PC-9 (cell line): Measurements from ENCODE around the gene GAL. TPM values are rescaled to one million over a fixed set of nuclear protein-coding genes. Genes with fewer than 3 reads are reported as not detected.

Experiments
- BruUV-seq: library from RNA; stranded (reverse); fragments of 400-500 nt; replicated peaks from 2 replicates; lab custom pipeline; 2021; lab: Mats Ljungman, UMichigan
- CTCF ChIA-PET: fragments of 300-600 bp; sonication (Branson Sonifier 250); formaldehyde crosslinking; loops from one replicate; lab custom pipeline; 2022; ENCODE audit warnings: antibody characterized with exemption; lab: Charles Lee
- POLR2A ChIA-PET: fragments of 300-600 bp; sonication (Branson Sonifier 250); formaldehyde crosslinking; loops from one replicate; lab custom pipeline; 2022; ENCODE audit warnings: antibody characterized with exemption; ENCODE audit not compliant: unreplicated experiment; lab: Charles Lee
- DNase-seq, 2 experiments: peaks; one replicate each; pipeline versions ENCODE4 v3.0.0 to v3.0.0-alpha.2; 2015 to 2022; ENCODE audit warnings: mixed read lengths in 1 of 2
- H2AFZ ChIP-seq: fragments of 200-600 bp; sonication (generic); 2 replicates; pipeline ENCODE4 v1.8.1; 2017; ENCODE audit warnings: antibody characterized with exemption
- H3F3A ChIP-seq: fragments of 200-600 bp; sonication (generic); 2 replicates; pipeline ENCODE4 v1.8.1; 2017; ENCODE audit warnings: antibody characterized with exemption, mild to moderate bottlenecking, low read depth; ENCODE audit not compliant: insufficient read depth
- H3K27ac ChIP-seq: fragments of 200-600 bp; sonication (generic); 2 replicates; pipeline ENCODE4 v1.6.1; 2016; ENCODE audit warnings: mixed run types
- H3K27me3 ChIP-seq: fragments of 200-600 bp; sonication (generic); 2 replicates; pipeline ENCODE4 v1.6.1; 2016; ENCODE audit warnings: low read depth, mixed run types; ENCODE audit not compliant: insufficient read depth
- H3K36me3 ChIP-seq: fragments of 200-600 bp; sonication (generic); 2 replicates; pipeline ENCODE4 v1.6.1; 2016; ENCODE audit warnings: low read depth, mixed run types
- H3K4me1 ChIP-seq: fragments of 200-600 bp; sonication (generic); replicated peaks from 2 replicates; pipeline ENCODE4 v1.6.1; 2016; ENCODE audit warnings: mixed run types; ENCODE audit not compliant: insufficient read depth
- H3K4me2 ChIP-seq: fragments of 200-600 bp; sonication (generic); 2 replicates; pipeline ENCODE4 v1.6.1; 2017; ENCODE audit warnings: mixed run types
- H3K4me3 ChIP-seq: fragments of 200-600 bp; sonication (generic); 2 replicates; pipeline ENCODE4 v1.6.1; 2016; ENCODE audit warnings: mixed run types
- H3K79me2 ChIP-seq: fragments of 200-600 bp; sonication (generic); 2 replicates; pipeline ENCODE4 v1.6.1; 2017; ENCODE audit warnings: low read depth, mixed run types
- H3K9me2 ChIP-seq: fragments of 200-600 bp; sonication (generic); 2 replicates; pipeline ENCODE4 v1.8.1; 2017; ENCODE audit warnings: mild to moderate bottlenecking; ENCODE audit not compliant: insufficient read depth
- H3K9me3 ChIP-seq: fragments of 200-600 bp; sonication (generic); 2 replicates; pipeline ENCODE4 v1.8.1; 2016; ENCODE audit warnings: low read depth; ENCODE audit not compliant: insufficient read depth
- H4K20me1 ChIP-seq: fragments of 200-600 bp; sonication (generic); 2 replicates; pipeline ENCODE4 v1.8.1; 2017; ENCODE audit not compliant: insufficient read depth
- EZH2 ChIP-seq: fragments of 200-600 bp; sonication (generic); IDR thresholded peaks from 2 replicates; pipeline ENCODE4 v1.8.0; 2017; ENCODE audit warnings: antibody characterized with exemption, low read depth
- intact Hi-C: fragments of 100-400 bp; cut with micrococcal nuclease; formaldehyde crosslinking; loops from one replicate; pipeline ENCODE4 v1.10.0; 2022; ENCODE audit not compliant: unreplicated experiment
- total RNA-seq: library from RNA; stranded (reverse); gene quantifications from 2 replicates; pipeline ENCODE4 v1.2.3, GENCODE V29; 2021
- TF ChIP-seq, protein P1 (sequence below): fragments of 200-600 bp; sonication (generic); conservative IDR thresholded peaks from 2 replicates; pipeline ENCODE4 v1.6.1; 2017; ENCODE audit warnings: mixed run types, antibody characterized with exemption, mild to moderate bottlenecking, moderate library complexity

GAL gene
- total RNA-seq, 1 experiment from 2014 or later = 12.8 TPM

DNA sequence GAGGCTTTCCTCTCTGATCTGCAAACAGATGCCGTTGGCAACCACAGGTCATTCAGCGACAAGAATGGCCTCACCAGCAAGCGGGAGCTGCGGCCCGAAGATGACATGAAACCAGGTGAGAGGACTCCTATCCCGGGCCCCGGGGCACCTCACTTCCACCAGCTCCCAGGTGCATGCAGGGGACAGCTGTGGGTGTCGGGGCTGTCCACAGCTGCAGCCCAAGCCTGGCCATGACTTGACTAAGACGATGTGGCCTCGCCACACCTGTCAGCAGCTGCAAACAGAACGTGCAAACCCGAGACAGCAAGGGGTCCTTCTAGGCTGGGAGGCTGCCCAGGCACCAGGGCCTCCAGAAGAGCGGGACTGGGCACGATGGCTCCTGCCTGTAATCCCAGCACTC, 3.6 kb downstream of the GAL start:
- no peaks in the 10 kb centered on the region for H3K36me3 ChIP-seq
- H3K4me1 ChIP-seq = peaks cover 8% of the 10 kb centered on the region; the same call in 1 of the 2 replicates
- TF ChIP-seq, protein P1, sequence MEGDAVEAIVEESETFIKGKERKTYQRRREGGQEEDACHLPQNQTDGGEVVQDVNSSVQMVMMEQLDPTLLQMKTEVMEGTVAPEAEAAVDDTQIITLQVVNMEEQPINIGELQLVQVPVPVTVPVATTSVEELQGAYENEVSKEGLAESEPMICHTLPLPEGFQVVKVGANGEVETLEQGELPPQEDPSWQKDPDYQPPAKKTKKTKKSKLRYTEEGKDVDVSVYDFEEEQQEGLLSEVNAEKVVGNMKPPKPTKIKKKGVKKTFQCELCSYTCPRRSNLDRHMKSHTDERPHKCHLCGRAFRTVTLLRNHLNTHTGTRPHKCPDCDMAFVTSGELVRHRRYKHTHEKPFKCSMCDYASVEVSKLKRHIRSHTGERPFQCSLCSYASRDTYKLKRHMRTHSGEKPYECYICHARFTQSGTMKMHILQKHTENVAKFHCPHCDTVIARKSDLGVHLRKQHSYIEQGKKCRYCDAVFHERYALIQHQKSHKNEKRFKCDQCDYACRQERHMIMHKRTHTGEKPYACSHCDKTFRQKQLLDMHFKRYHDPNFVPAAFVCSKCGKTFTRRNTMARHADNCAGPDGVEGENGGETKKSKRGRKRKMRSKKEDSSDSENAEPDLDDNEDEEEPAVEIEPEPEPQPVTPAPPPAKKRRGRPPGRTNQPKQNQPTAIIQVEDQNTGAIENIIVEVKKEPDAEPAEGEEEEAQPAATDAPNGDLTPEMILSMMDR = no peak
- TF ChIP-seq EZH2 = no peak
- ChIA-PET CTCF (no interaction called here), POLR2A (no interaction called here)
- DNase-seq = no peak
- intact Hi-C loops = no loop called here
- no peaks in the 10 kb centered on the region for H3K79me2 ChIP-seq
- no peak overlapping the region for H2AFZ ChIP-seq
- H3K4me2 ChIP-seq = no peak overlapping the region
- no peaks in the 10 kb centered on the region for H4K20me1 ChIP-seq
- H3K9me2 ChIP-seq = no peaks in the 10 kb centered on the region
- H3K4me3 ChIP-seq = no peak overlapping the region
- H3F3A ChIP-seq = no peaks in the 10 kb centered on the region; the same call in 1 of the 2 replicates
- BruUV-seq = no TSS peak
- H3K27ac ChIP-seq = no peak overlapping the region
- peaks cover 26% of the 10 kb centered on the region for H3K27me3 ChIP-seq
- H3K9me3 ChIP-seq = no peaks in the 10 kb centered on the region

DNA sequence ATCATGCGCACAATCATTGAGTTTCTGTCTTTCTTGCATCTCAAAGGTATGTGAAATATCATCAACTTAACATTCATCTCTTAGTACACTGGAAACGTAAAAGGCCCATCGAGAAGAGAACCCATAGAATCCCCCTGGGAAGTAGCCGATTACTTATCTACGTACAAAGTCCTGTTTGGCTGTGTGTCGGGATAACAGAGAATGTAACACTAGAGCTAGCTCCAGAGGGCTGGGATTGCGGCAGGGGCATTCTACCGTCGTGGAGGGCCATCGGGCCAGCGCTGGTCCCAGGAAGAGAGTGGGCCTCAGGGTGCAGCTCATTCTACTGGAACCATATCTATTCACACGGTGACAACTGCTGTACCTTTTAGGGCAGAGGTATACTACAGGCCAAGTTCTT, 4.5 kb downstream of the GAL start:
- H3K4me3 ChIP-seq = no peak overlapping the region
- no peaks in the 10 kb centered on the region for H3K36me3 ChIP-seq
- POLR2A ChIA-PET = no interaction called here
- no peaks in the 10 kb centered on the region for H4K20me1 ChIP-seq
- peaks cover 8% of the 10 kb centered on the region; the same call in 1 of the 2 replicates for H3K4me1 ChIP-seq
- DNase-seq = no peak
- CTCF ChIA-PET = no interaction called here
- no peaks in the 10 kb centered on the region for H3K9me2 ChIP-seq
- no TSS peak for BruUV-seq
- H3K4me2 ChIP-seq = no peak overlapping the region
- no peaks in the 10 kb centered on the region; the same call in 1 of the 2 replicates for H3F3A ChIP-seq
- H3K27ac ChIP-seq = no peak overlapping the region
- H3K9me3 ChIP-seq = no peaks in the 10 kb centered on the region
- no peak overlapping the region for H2AFZ ChIP-seq
- TF ChIP-seq, protein P1 = no peak
- no peak for TF ChIP-seq EZH2
- no peaks in the 10 kb centered on the region for H3K79me2 ChIP-seq
- intact Hi-C loops = no loop called here
- H3K27me3 ChIP-seq = peaks cover 17% of the 10 kb centered on the region

DNA sequence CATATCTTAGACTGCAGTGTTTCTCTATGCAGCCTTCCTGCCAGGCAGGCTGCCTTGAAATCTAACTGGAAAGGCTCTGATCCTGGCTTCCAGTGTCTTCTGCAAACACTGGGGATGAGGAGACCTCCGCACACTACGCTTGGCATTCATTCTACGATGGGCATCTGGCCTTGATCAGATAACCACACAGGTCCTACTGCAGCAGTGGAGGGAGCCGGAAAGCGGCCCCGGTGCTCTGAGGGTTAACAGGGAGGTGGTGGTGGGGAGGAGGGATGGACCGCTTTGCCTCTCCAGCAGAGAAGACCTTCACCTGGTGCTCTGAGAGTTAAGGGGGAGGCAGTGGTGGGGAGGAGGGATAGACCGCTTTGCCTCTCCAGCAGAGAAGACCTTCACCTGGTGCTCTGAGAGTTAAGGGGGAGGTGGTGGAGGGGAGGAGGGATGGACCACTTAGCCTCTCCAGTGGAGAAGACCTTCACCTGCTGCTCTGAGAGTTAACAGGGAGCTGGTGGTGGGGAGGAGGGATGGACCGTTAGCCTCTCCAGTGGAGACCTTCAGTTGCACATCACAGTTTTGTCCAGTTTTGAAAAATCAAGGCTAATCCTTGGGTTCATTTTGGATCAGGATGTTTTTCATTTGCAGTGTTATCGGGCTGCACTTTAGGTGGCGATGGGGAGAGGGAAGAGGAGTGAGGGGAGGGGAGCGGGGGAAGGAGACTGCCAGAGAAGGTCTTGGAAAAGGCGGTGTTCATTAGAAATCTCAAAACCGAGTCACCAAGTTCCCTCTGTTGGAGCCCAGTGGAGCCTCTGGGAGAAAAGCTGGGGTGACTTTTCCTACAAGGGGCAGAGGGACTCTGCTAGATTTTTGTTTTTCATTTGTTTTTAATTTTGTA, 5.6 kb downstream of the GAL start:
- Histone ChIP-seq H3F3A (no peaks in the 10 kb centered on the region), H3K9me2 (no peaks in the 10 kb centered on the region), H3K4me1 (peaks cover 5% of the 10 kb centered on the region; the same call in 1 of the 2 replicates), H4K20me1 (no peaks in the 10 kb centered on the region), H3K4me2 (no peak overlapping the region), H2AFZ (no peak overlapping the region), H3K27me3 (peaks cover 14% of the 10 kb centered on the region), H3K36me3 (no peaks in the 10 kb centered on the region), H3K9me3 (no peaks in the 10 kb centered on the region), H3K79me2 (no peaks in the 10 kb centered on the region), H3K4me3 (no peak overlapping the region), H3K27ac (no peak overlapping the region)
- BruUV-seq = no TSS peak
- DNase-seq = no peak
- TF ChIP-seq EZH2 = no peak
- TF ChIP-seq, protein P1 = no peak
- intact Hi-C loops = no loop called here
- ChIA-PET POLR2A (no interaction called here), CTCF (no interaction called here)
